Measurements from ENCODE around the gene BLVRA.
"Not testable (repeated sequence)": the region's sequence is repeated elsewhere in the genome, so short reads cannot be mapped to it uniquely, and the experiment has no call there.

The BLVRA gene

GRCh38 chr7:43758029-43758821, at the start of gene BLVRA:
BLVRA (plus strand) TSS chr7:43758680; CDS start chr7:43771159, 12,479 bp downstream.
- H3K9me3 ChIP-seq = no peaks in the 10 kb centered on the region
- intact Hi-C loops (cut with DNase I; ENCODE audit: low total_unique reads) = no loop called here
- peak within 1 kb of the TSS; percentile 77 to 80 for H3K27ac ChIP-seq
- DNase-seq = peak; percentile 62 to 86
- TF ChIP-seq CTCF (IDR thresholded peaks at IDR 0.05) = no peak
- H3K4me1 ChIP-seq = peaks cover 0 to 13% (median 2%) of the 10 kb centered on the region in 4 donors
- no peaks in the 10 kb centered on the region for H3K36me3 ChIP-seq
- peak within 1 kb of the TSS; percentile 72 to 78 for H3K4me3 ChIP-seq
- no peaks in the 10 kb centered on the region for H3K27me3 ChIP-seq

- H3K4me1 ChIP-seq = no peaks in the 10 kb centered on the region
- intact Hi-C loops (cut with DNase I; ENCODE audit: low total_unique reads) = no loop called here
- no peaks in the 10 kb centered on the region for H3K27me3 ChIP-seq
- H3K36me3 ChIP-seq = no peaks in the 10 kb centered on the region
- H3K4me3 ChIP-seq = no peak overlapping the region
- no peaks in the 10 kb centered on the region for H3K9me3 ChIP-seq
- TF ChIP-seq CTCF (IDR thresholded peaks at IDR 0.05) = no peak
- DNase-seq = no peak
- no peak overlapping the region for H3K27ac ChIP-seq
These were observed 47.0 kb upstream of the BLVRA start for GRCh38 chr7:43711503-43711902.

GRCh38 chr7:43715966-43716365, 42.5 kb upstream of the BLVRA start:
- H3K9me3 ChIP-seq; H3K4me3 ChIP-seq; DNase-seq; H3K27me3 ChIP-seq; H3K4me1 ChIP-seq; H3K36me3 ChIP-seq; H3K27ac ChIP-seq; intact Hi-C loops (cut with DNase I; ENCODE audit: low total_unique reads): not testable (repeated sequence)

- intact Hi-C loops (cut with DNase I; ENCODE audit: low total_unique reads) = no loop called here
- TF ChIP-seq CTCF (IDR thresholded peaks at IDR 0.05) = no peak
- H3K36me3 ChIP-seq = no peaks in the 10 kb centered on the region
- H3K27me3 ChIP-seq = no peaks in the 10 kb centered on the region
- no peak overlapping the region for H3K4me3 ChIP-seq
- H3K27ac ChIP-seq = no peak overlapping the region
- H3K4me1 ChIP-seq = no peaks in the 10 kb centered on the region
- no peak for DNase-seq
- H3K9me3 ChIP-seq = no peaks in the 10 kb centered on the region
These were observed 41.9 kb upstream of the BLVRA start for GRCh38 chr7:43716598-43716997.

- no peaks in the 10 kb centered on the region for H3K9me3 ChIP-seq
- peak; percentile 53 to 76 for TF ChIP-seq CTCF (IDR thresholded peaks at IDR 0.05)
- H3K27ac ChIP-seq = no peak overlapping the region
- intact Hi-C loops (cut with DNase I; ENCODE audit: low total_unique reads) = loop anchor here (5.0 kb wide), 1 partner anchor 139 kb away; the partner anchor contains the start of gene STK17A
- no peaks in the 10 kb centered on the region for H3K36me3 ChIP-seq
- peaks cover 0 to under 1% (median 0%) of the 10 kb centered on the region in 4 donors for H3K4me1 ChIP-seq
- H3K27me3 ChIP-seq = no peaks in the 10 kb centered on the region
- H3K4me3 ChIP-seq = no peak overlapping the region
- DNase-seq = no peak
These were observed 37.2 kb upstream of the BLVRA start for GRCh38 chr7:43721193-43721806.

- intact Hi-C loops (cut with DNase I; ENCODE audit: low total_unique reads) = loop anchor here (5.0 kb wide), 1 partner anchor 141 kb away; the partner anchor contains the start of gene STK17A
- no peaks in the 10 kb centered on the region for H3K9me3 ChIP-seq
These were observed 35.5 kb upstream of the BLVRA start for GRCh38 chr7:43723007-43723341.

More at GRCh38 chr7:43723007-43723341, 35.5 kb upstream of the BLVRA start:
- H3K27ac ChIP-seq = no peak overlapping the region
- H3K4me3 ChIP-seq = no peak overlapping the region
- no peak for TF ChIP-seq CTCF (IDR thresholded peaks at IDR 0.05)
- DNase-seq = no peak
- H3K36me3 ChIP-seq = no peaks in the 10 kb centered on the region
- no peaks in the 10 kb centered on the region for H3K27me3 ChIP-seq
- H3K4me1 ChIP-seq = peaks cover 0 to 6% (median under 1%) of the 10 kb centered on the region in 4 donors

Data from tibial artery (tissue), 4 donors.